ENCODE data around the gene PLA2G2E. TPM values are rescaled to one million over a fixed set of nuclear protein-coding genes. Genes with fewer than 3 reads are reported as not detected.

PLA2G2E gene, protein sequence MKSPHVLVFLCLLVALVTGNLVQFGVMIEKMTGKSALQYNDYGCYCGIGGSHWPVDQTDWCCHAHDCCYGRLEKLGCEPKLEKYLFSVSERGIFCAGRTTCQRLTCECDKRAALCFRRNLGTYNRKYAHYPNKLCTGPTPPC
- total RNA-seq (not detected), polyA plus RNA-seq (not detected)

GRCh38 chr1:19923137-19923952 lies at the start of gene PLA2G2E:
PLA2G2E (minus strand) TSS chr1:19923617; CDS start chr1:19923559, 58 bp downstream.
- H3K4me3 ChIP-seq (ENCODE audit: low read depth, low read length): no peak within 1 kb of the TSS
- no peaks in the 10 kb centered on the region for H3K4me1 ChIP-seq (ENCODE audit: insufficient read depth)
- no peak within 1 kb of the TSS for H3K27ac ChIP-seq (ENCODE audit: low read depth)
- WGBS: 61% methylated on average over 14 of the region's 14 CpGs
- no peak for DNase-seq (ENCODE audit: extremely low spot score)
- no peaks in the 10 kb centered on the region for H3K36me3 ChIP-seq (ENCODE audit: insufficient read depth)

- no peak for DNase-seq (ENCODE audit: extremely low spot score)
- Histone ChIP-seq H3K36me3 (ENCODE audit: insufficient read depth) (no peaks in the 10 kb centered on the region), H3K27ac (ENCODE audit: low read depth) (no peak overlapping the region), H3K4me3 (ENCODE audit: low read depth, low read length) (no peak overlapping the region), H3K4me1 (ENCODE audit: insufficient read depth) (no peaks in the 10 kb centered on the region)
- 88% methylated on average over 1 of the region's 1 CpG for WGBS
Observed at GRCh38 chr1:19971664-19972063, 48.2 kb upstream of the PLA2G2E start.

GRCh38 chr1:19969898-19970660 lies 46.7 kb upstream of the PLA2G2E start:
- H3K27ac ChIP-seq (ENCODE audit: low read depth): no peak overlapping the region
- WGBS: 46% methylated on average over 5 of the region's 5 CpGs
- no peak overlapping the region for H3K4me3 ChIP-seq (ENCODE audit: low read depth, low read length)
- DNase-seq (ENCODE audit: extremely low spot score): no peak
- H3K36me3 ChIP-seq (ENCODE audit: insufficient read depth): no peaks in the 10 kb centered on the region
- no peaks in the 10 kb centered on the region for H3K4me1 ChIP-seq (ENCODE audit: insufficient read depth)

DNA sequence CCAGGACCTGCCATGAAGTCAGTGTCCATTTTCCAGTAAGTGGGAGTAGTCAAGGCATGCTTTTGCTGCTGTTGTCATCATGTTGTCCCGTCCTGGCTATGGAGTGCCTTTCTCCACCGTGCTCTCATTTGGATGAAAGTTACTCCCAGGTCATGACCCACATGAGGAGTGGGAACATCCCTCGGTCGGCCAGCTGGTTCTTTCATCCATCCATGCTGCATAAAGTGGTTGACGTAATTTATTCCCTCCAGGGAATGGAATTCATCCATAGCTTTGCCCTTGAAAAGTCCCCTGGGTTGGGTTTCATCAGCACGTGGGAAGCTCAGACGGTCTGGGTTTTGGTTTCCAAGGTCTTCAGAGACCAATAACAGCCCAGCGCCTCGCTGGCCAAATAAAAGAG lies 44.4 kb upstream of the PLA2G2E start:
- Histone ChIP-seq H3K4me1 (ENCODE audit: insufficient read depth) (no peaks in the 10 kb centered on the region), H3K27ac (ENCODE audit: low read depth) (no peak overlapping the region), H3K36me3 (ENCODE audit: insufficient read depth) (no peaks in the 10 kb centered on the region), H3K4me3 (ENCODE audit: low read depth, low read length) (no peak overlapping the region)
- DNase-seq (ENCODE audit: extremely low spot score): no peak
- 70% methylated on average over 9 of the region's 9 CpGs for WGBS

GRCh38 chr1:19964542-19964941 lies 41.1 kb upstream of the PLA2G2E start:
- H3K4me3 ChIP-seq (ENCODE audit: low read depth, low read length): no peak overlapping the region
- no peak overlapping the region for H3K27ac ChIP-seq (ENCODE audit: low read depth)
- no peaks in the 10 kb centered on the region for H3K36me3 ChIP-seq (ENCODE audit: insufficient read depth)
- WGBS: 86% methylated on average over 2 of the region's 2 CpGs
- no peak for DNase-seq (ENCODE audit: extremely low spot score)
- H3K4me1 ChIP-seq (ENCODE audit: insufficient read depth): no peaks in the 10 kb centered on the region

DNA sequence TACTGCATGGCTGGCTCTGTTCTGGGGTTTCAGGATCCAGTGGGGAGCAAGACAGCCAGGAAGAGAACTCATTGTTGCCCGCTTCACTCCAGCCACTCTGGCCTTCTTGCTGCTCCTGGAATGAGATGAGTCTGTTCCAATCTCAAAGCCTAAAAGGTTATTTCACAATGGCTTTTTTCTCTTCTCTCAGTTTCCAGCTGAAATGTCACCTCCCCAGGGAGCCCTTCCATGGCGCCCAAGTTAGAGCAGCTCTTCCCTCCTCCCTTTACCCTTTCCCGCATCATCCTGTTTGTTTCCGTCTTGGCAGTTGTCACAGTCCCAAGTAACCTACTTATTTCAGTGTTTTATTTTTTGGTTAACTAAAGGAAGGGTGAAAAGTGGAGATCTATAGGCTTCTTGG lies 40.2 kb upstream of the PLA2G2E start:
- 91% methylated on average over 4 of the region's 4 CpGs for WGBS
- H3K36me3 ChIP-seq (ENCODE audit: insufficient read depth): no peaks in the 10 kb centered on the region
- H3K27ac ChIP-seq (ENCODE audit: low read depth): no peak overlapping the region
- no peak overlapping the region for H3K4me3 ChIP-seq (ENCODE audit: low read depth, low read length)
- H3K4me1 ChIP-seq (ENCODE audit: insufficient read depth): no peaks in the 10 kb centered on the region
- DNase-seq (ENCODE audit: extremely low spot score): no peak

DNA sequence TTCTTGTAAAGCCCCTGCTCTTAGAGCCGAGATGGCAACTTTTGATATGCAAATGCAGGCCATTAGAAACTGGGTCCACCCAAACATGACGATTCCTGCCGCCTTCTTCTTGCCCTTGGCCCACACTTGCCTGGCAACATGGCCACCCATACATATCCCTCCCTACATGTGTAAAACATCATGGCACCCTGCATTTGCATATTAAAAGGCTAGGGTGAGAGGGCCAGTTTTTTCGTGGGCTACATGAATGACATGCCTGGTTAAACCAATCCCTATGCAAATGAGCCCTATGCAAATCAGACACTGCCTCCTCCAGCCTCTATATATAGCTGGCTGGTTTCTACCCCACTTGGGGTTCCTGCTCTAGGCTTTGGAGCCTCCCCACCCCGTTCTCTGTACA lies 37.2 kb upstream of the PLA2G2E start:
- 52% methylated on average over 5 of the region's 5 CpGs for WGBS
- Histone ChIP-seq H3K4me3 (ENCODE audit: low read depth, low read length) (no peak overlapping the region), H3K27ac (ENCODE audit: low read depth) (no peak overlapping the region), H3K36me3 (ENCODE audit: insufficient read depth) (no peaks in the 10 kb centered on the region), H3K4me1 (ENCODE audit: insufficient read depth) (no peaks in the 10 kb centered on the region)
- DNase-seq (ENCODE audit: extremely low spot score): no peak

- Histone ChIP-seq H3K4me3 (ENCODE audit: low read depth, low read length) (no peak overlapping the region), H3K4me1 (ENCODE audit: insufficient read depth) (no peaks in the 10 kb centered on the region), H3K36me3 (ENCODE audit: insufficient read depth) (no peaks in the 10 kb centered on the region), H3K27ac (ENCODE audit: low read depth) (no peak overlapping the region)
- WGBS: 70% methylated on average over 4 of the region's 4 CpGs
- DNase-seq (ENCODE audit: extremely low spot score): no peak
Observed at GRCh38 chr1:19957779-19958178, 34.4 kb upstream of the PLA2G2E start.

DNA sequence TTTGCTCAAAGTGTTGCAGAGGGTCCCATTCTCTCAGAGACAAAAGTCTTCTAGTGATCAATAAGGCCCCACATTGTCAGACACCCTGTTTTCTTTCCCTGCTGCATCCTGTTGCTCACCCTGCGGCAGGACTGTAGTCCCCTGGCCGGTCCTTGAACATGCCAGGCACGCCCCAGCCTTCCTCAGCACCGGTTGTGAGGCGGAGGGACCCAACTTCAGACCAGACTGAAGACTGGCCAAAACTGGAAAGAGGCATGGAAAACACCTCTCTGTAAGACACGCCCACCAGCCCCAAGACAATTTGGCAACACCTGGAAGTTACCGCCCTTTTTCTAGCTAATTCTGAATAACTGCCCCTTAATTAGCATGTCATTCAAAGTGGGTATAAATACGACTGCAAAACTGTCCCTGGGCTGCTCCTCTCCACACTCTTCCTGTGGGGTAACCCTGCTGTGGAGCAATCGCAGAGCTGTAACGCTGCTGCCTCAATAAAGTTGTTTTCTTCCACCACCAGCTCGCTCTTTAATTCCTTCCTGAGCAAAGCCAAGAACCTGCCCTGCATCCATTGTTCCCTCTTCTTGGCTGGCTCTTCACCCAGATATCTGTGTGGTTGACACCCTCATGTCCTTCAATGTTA lies 32.2 kb upstream of the PLA2G2E start:
- no peak overlapping the region for H3K4me3 ChIP-seq (ENCODE audit: low read depth, low read length)
- no peaks in the 10 kb centered on the region for H3K4me1 ChIP-seq (ENCODE audit: insufficient read depth)
- no peak overlapping the region for H3K27ac ChIP-seq (ENCODE audit: low read depth)
- no peaks in the 10 kb centered on the region for H3K36me3 ChIP-seq (ENCODE audit: insufficient read depth)
- 68% methylated on average over 11 of the region's 11 CpGs for WGBS
- DNase-seq (ENCODE audit: extremely low spot score): no peak

DNA sequence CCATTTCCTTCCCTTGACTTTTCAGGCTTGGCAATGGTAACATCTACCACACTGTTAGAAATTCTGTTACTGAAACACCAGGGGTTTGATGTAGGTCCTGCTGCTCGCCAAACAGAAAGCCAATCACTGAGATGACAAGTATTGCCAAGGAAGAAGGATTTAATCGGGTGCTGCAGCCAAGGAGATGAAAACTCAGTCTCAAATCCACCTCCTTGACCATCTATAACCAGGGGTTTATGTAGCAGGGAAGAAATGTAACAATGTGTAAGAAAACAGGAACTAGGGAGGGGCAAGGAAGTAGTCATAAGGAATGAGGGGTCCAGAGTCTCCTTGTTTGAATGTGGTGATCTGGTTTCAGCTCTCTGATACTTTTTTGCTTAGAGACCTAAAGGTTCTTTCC lies 30.6 kb upstream of the PLA2G2E start:
- Histone ChIP-seq H3K4me3 (ENCODE audit: low read depth, low read length) (no peak overlapping the region), H3K4me1 (ENCODE audit: insufficient read depth) (no peaks in the 10 kb centered on the region), H3K27ac (ENCODE audit: low read depth) (no peak overlapping the region), H3K36me3 (ENCODE audit: insufficient read depth) (no peaks in the 10 kb centered on the region)
- DNase-seq (ENCODE audit: extremely low spot score): no peak
- 89% methylated on average over 2 of the region's 2 CpGs for WGBS

- WGBS: 58% methylated on average over 2 of the region's 2 CpGs
- Histone ChIP-seq H3K4me1 (ENCODE audit: insufficient read depth) (no peaks in the 10 kb centered on the region), H3K36me3 (ENCODE audit: insufficient read depth) (no peaks in the 10 kb centered on the region), H3K27ac (ENCODE audit: low read depth) (no peak overlapping the region), H3K4me3 (ENCODE audit: low read depth, low read length) (no peak overlapping the region)
- no peak for DNase-seq (ENCODE audit: extremely low spot score)
Observed at GRCh38 chr1:19949016-19949415, 25.6 kb upstream of the PLA2G2E start.

DNA sequence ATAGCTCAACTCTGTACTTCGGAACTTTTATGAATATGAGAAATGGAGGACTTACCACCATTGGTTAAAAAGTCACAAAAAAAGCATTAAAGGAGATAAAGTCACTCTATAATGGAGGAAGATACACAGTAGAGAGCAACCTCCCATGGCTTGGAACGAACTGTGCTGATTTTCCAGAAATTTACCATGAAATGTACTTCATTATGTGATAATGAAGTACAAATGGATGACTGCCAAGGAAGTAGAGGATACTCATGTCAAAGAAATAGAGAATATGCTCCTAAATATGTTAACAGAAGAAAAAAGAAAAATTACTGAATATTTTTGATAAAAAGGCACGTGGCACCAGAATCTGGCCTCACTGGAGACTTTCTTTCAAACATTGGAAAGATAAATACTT lies 23.6 kb upstream of the PLA2G2E start:
- no peaks in the 10 kb centered on the region for H3K36me3 ChIP-seq (ENCODE audit: insufficient read depth)
- no peak overlapping the region for H3K27ac ChIP-seq (ENCODE audit: low read depth)
- 57% methylated on average over 3 of the region's 3 CpGs for WGBS
- no peak for DNase-seq (ENCODE audit: extremely low spot score)
- no peak overlapping the region for H3K4me3 ChIP-seq (ENCODE audit: low read depth, low read length)
- H3K4me1 ChIP-seq (ENCODE audit: insufficient read depth): no peaks in the 10 kb centered on the region

GRCh38 chr1:19946331-19946751 lies 22.9 kb upstream of the PLA2G2E start:
- WGBS: 38% methylated on average over 6 of the region's 6 CpGs
- Histone ChIP-seq H3K27ac (ENCODE audit: low read depth) (no peak overlapping the region), H3K4me1 (ENCODE audit: insufficient read depth) (no peaks in the 10 kb centered on the region), H3K36me3 (ENCODE audit: insufficient read depth) (no peaks in the 10 kb centered on the region), H3K4me3 (ENCODE audit: low read depth, low read length) (no peak overlapping the region)
- no peak for DNase-seq (ENCODE audit: extremely low spot score)

Data from urinary bladder (tissue), 4 donors.